Hepatic stellate cell (primary cell): Measurements from ENCODE around the gene ACTN4.

Source experiments
- DNase-seq: peaks from one replicate; pipeline ENCODE4 v3.0.0; 2011; ENCODE audit warnings: low spot score

ACTN4 gene

GRCh38 chr19:38678217-38678890, 30.9 kb downstream of the ACTN4 start:
- DNase-seq = no peak

GRCh38 chr19:38678891-38679494, 31.5 kb downstream of the ACTN4 start:
- no peak for DNase-seq

- no peak for DNase-seq
Observed at GRCh38 chr19:38679839-38680238, 32.4 kb downstream of the ACTN4 start.

GRCh38 chr19:38682195-38682867, 34.9 kb downstream of the ACTN4 start:
- no peak for DNase-seq

GRCh38 chr19:38682872-38683392, 35.5 kb downstream of the ACTN4 start:
- DNase-seq = no peak

GRCh38 chr19:38683393-38684077, 36.1 kb downstream of the ACTN4 start:
- DNase-seq = peak; percentile 79

GRCh38 chr19:38684078-38684861, 36.8 kb downstream of the ACTN4 start:
- DNase-seq = peak; percentile 73

GRCh38 chr19:38684862-38685665, 37.6 kb downstream of the ACTN4 start:
- DNase-seq = no peak

- no peak for DNase-seq
Observed at GRCh38 chr19:38685666-38686529, 38.4 kb downstream of the ACTN4 start.

- no peak for DNase-seq
Observed at GRCh38 chr19:38686530-38686888, 39.1 kb downstream of the ACTN4 start.

GRCh38 chr19:38687837-38688378, 40.5 kb downstream of the ACTN4 start:
- no peak for DNase-seq

- DNase-seq = no peak
Observed at GRCh38 chr19:38690146-38690545, 42.7 kb downstream of the ACTN4 start.

- DNase-seq = no peak
Observed at GRCh38 chr19:38690832-38691231, 43.4 kb downstream of the ACTN4 start.

- DNase-seq = peak; percentile 93
Observed at GRCh38 chr19:38691938-38692457, 44.5 kb downstream of the ACTN4 start.

- DNase-seq = no peak
Observed at GRCh38 chr19:38692458-38693379, 45.3 kb downstream of the ACTN4 start.

- DNase-seq = peak; percentile 68
Observed at GRCh38 chr19:38693380-38694223, 46.2 kb downstream of the ACTN4 start.

GRCh38 chr19:38695317-38695683, 47.9 kb downstream of the ACTN4 start:
- no peak for DNase-seq
